G401 (cell line): ENCODE measurements around the gene ACYP2. TPM values are rescaled to one million over a fixed set of nuclear protein-coding genes. Genes with fewer than 3 reads are reported as not detected.
"Not testable (repeated sequence)": the region's sequence is repeated elsewhere in the genome, so short reads cannot be mapped to it uniquely, and the experiment has no call there.

ENCODE experiments used
- DNase-seq: peaks from one replicate; pipeline ENCODE4 v3.0.0-alpha.2; 2015; ENCODE audit warnings: low spot score
- in situ Hi-C: cut with HindIII; loops from 2 replicates; pipeline ENCODE4 v1.10.0; 2016; ENCODE audit warnings: low sequenced_read_pairs, mixed read lengths
- total RNA-seq: library from RNA; depleted of rRNA; stranded (reverse); fragments of >200 nt; shearing (Covaris generic); gene quantifications from 2 replicates; pipeline ENCODE4 v1.2.3, GENCODE V29; 2014

ACYP2 gene
- total RNA-seq, 1 experiment from 2014 or later: 15.5 TPM

GRCh38 chr2:54290356-54291025 lies 175.1 kb downstream of the ACYP2 start:
- DNase-seq: no peak

GRCh38 chr2:54294665-54295064 lies 179.2 kb downstream of the ACYP2 start:
- in situ Hi-C loops, DNase-seq: not testable (repeated sequence)

More at GRCh38 chr2:54290356-54291025, 175.1 kb downstream of the ACYP2 start:
- in situ Hi-C loops: no loop called here

GRCh38 chr2:54295911-54296310 lies 180.5 kb downstream of the ACYP2 start:
- in situ Hi-C loops: no loop called here
- no peak for DNase-seq

GRCh38 chr2:54298514-54298913 lies 183.1 kb downstream of the ACYP2 start:
- in situ Hi-C loops: no loop called here
- DNase-seq: no peak

- no peak for DNase-seq
Observed at GRCh38 chr2:54303631-54304030, 188.2 kb downstream of the ACYP2 start.

GRCh38 chr2:54306556-54306955 lies 191.1 kb downstream of the ACYP2 start:
- in situ Hi-C loops: no loop called here

More at GRCh38 chr2:54303631-54304030, 188.2 kb downstream of the ACYP2 start:
- in situ Hi-C loops: no loop called here

GRCh38 chr2:54308186-54308585 lies 192.8 kb downstream of the ACYP2 start:
- no peak for DNase-seq

More at GRCh38 chr2:54306556-54306955, 191.1 kb downstream of the ACYP2 start:
- DNase-seq: no peak

GRCh38 chr2:54308782-54309181 lies 193.4 kb downstream of the ACYP2 start:
- DNase-seq: no peak
- in situ Hi-C loops: no loop called here

More at GRCh38 chr2:54308186-54308585, 192.8 kb downstream of the ACYP2 start:
- in situ Hi-C loops: no loop called here

GRCh38 chr2:54310311-54310710 lies 194.9 kb downstream of the ACYP2 start:
- DNase-seq: no peak
- in situ Hi-C loops: no loop called here

GRCh38 chr2:54310961-54311360 lies 195.5 kb downstream of the ACYP2 start:
- DNase-seq: no peak
- in situ Hi-C loops: no loop called here

- DNase-seq: no peak
Observed at GRCh38 chr2:54313147-54313546, 197.7 kb downstream of the ACYP2 start.

GRCh38 chr2:54317973-54318372 lies 202.6 kb downstream of the ACYP2 start:
- in situ Hi-C loops: no loop called here
- no peak for DNase-seq

More at GRCh38 chr2:54313147-54313546, 197.7 kb downstream of the ACYP2 start:
- in situ Hi-C loops: no loop called here

GRCh38 chr2:54318821-54319220 lies 203.4 kb downstream of the ACYP2 start:
- no peak for DNase-seq

GRCh38 chr2:54321047-54321446 lies 205.6 kb downstream of the ACYP2 start:
- DNase-seq: no peak
- in situ Hi-C loops: no loop called here

More at GRCh38 chr2:54318821-54319220, 203.4 kb downstream of the ACYP2 start:
- in situ Hi-C loops: no loop called here

- in situ Hi-C loops, DNase-seq: not testable (repeated sequence)
Observed at GRCh38 chr2:54324517-54324916, 209.1 kb downstream of the ACYP2 start.

- in situ Hi-C loops: no loop called here
- DNase-seq: no peak
Observed at GRCh38 chr2:54325148-54325547, 209.7 kb downstream of the ACYP2 start.

- DNase-seq: no peak
- in situ Hi-C loops: no loop called here
Observed at GRCh38 chr2:54329482-54330161, 214.2 kb downstream of the ACYP2 start.

- in situ Hi-C loops: no loop called here
- peak; percentile 98 for DNase-seq
Observed at GRCh38 chr2:54330162-54330925, 214.9 kb downstream of the ACYP2 start.

GRCh38 chr2:54330926-54331835 lies 215.8 kb downstream of the ACYP2 start:
- in situ Hi-C loops: no loop called here
- DNase-seq: peak; percentile 49
